Measurements from ENCODE around the gene DHRSX.
"Not testable (repeated sequence)": the region's sequence is repeated elsewhere in the genome, so short reads cannot be mapped to it uniquely, and the experiment has no call there.

The DHRSX gene

GRCh38 chrX:2283111-2283859 lies 217.5 kb downstream of the DHRSX start:
- no peak for TF ChIP-seq CTCF (conservative IDR thresholded peaks at IDR 0.05)
- TF ChIP-seq ZFX (IDR thresholded peaks at IDR 0.05), result no peak
- no peak overlapping the region for H3K27ac ChIP-seq

GRCh38 chrX:2282490-2283090 lies 218.2 kb downstream of the DHRSX start:
- TF ChIP-seq ZFX (IDR thresholded peaks at IDR 0.05), result no peak

GRCh38 chrX:2272337-2272736 lies 228.4 kb downstream of the DHRSX start:
- TF ChIP-seq ZFX (IDR thresholded peaks at IDR 0.05) (no peak), CTCF (conservative IDR thresholded peaks at IDR 0.05) (no peak)
- H3K27ac ChIP-seq, result no peak overlapping the region

More at GRCh38 chrX:2282490-2283090, 218.2 kb downstream of the DHRSX start:
- H3K27ac ChIP-seq, result no peak overlapping the region

GRCh38 chrX:2271595-2271994 lies 229.2 kb downstream of the DHRSX start:
- not testable (repeated sequence) for H3K27ac ChIP-seq

- not testable (repeated sequence) for H3K27ac ChIP-seq
These were observed 230.0 kb downstream of the DHRSX start for GRCh38 chrX:2270783-2271182.

- H3K27ac ChIP-seq, result no peak overlapping the region
- no peak for TF ChIP-seq CTCF (conservative IDR thresholded peaks at IDR 0.05)
- TF ChIP-seq ZFX (IDR thresholded peaks at IDR 0.05), result no peak
These were observed 232.9 kb downstream of the DHRSX start for GRCh38 chrX:2267890-2268289.

GRCh38 chrX:2266445-2267349 lies 234.1 kb downstream of the DHRSX start:
- H3K27ac ChIP-seq, result no peak overlapping the region
- no peak for TF ChIP-seq ZFX (IDR thresholded peaks at IDR 0.05)
- TF ChIP-seq CTCF (conservative IDR thresholded peaks at IDR 0.05), result no peak

- H3K27ac ChIP-seq, result not testable (repeated sequence)
These were observed 234.9 kb downstream of the DHRSX start for GRCh38 chrX:2265658-2266444.

Measured in C4-2B (cell line).